Caco-2 (cell line): ENCODE measurements around the gene ZNF532. TPM values are rescaled to one million over a fixed set of nuclear protein-coding genes. Genes with fewer than 3 reads are reported as not detected.

Experiments used
- BruUV-seq: library from RNA; stranded (reverse); fragments of 400-500 nt; replicated peaks from 2 replicates; lab custom pipeline; 2021; lab: Mats Ljungman, UMichigan
- CTCF ChIA-PET: fragments of 300-600 bp; sonication (Branson Sonifier 250); formaldehyde crosslinking; loops from one replicate; lab custom pipeline; 2022; ENCODE audit warnings: antibody characterized with exemption; lab: Charles Lee
- POLR2A ChIA-PET: fragments of 300-600 bp; sonication (Branson Sonifier 250); formaldehyde crosslinking; loops from one replicate; lab custom pipeline; 2022; ENCODE audit warnings: antibody characterized with exemption; lab: Charles Lee
- DNase-seq, 2 experiments: peaks; one replicate each; pipeline versions ENCODE4 v3.0.0 to v3.0.0-alpha.2; 2020 to 2022
- H3K27me3 ChIP-seq: replicated peaks from 2 replicates; pipeline ENCODE4 v1.6.0; 2011; ENCODE audit warnings: low read length; ENCODE audit not compliant: control insufficient read depth, insufficient read depth
- H3K36me3 ChIP-seq: 2 replicates; pipeline ENCODE4 v1.5.1; 2011; ENCODE audit warnings: low read length; ENCODE audit not compliant: control insufficient read depth, insufficient read depth
- H3K4me1 ChIP-seq: fragments of 250-450 bp; sonication (Bioruptor Pico); 2 replicates; pipeline ENCODE4 v1.5.1; 2020; ENCODE audit warnings: mild to moderate bottlenecking
- H3K4me3 ChIP-seq: 2 replicates; pipeline ENCODE4 v1.5.1; 2011; ENCODE audit warnings: low read depth, mild to moderate bottlenecking, control low read depth, low read length
- H3K9me3 ChIP-seq: fragments of 250-450 bp; sonication (Bioruptor Pico); 2 replicates; pipeline ENCODE4 v1.5.1; 2020; ENCODE audit warnings: mild to moderate bottlenecking, moderate library complexity
- H3K27ac Mint-ChIP-seq: one replicate; pipeline ENCODE4 v1.8.0; 2022; ENCODE audit warnings: mixed read lengths; ENCODE audit not compliant: unreplicated experiment
- H3K27me3 Mint-ChIP-seq: one replicate; pipeline ENCODE4 v1.8.0; 2022; ENCODE audit warnings: mixed read lengths; ENCODE audit not compliant: insufficient read depth, unreplicated experiment
- H3K36me3 Mint-ChIP-seq: one replicate; pipeline ENCODE4 v1.8.0; 2022; ENCODE audit warnings: mild to moderate bottlenecking, mixed read lengths; ENCODE audit not compliant: insufficient read depth, unreplicated experiment
- H3K4me1 Mint-ChIP-seq: one replicate; pipeline ENCODE4 v1.8.0; 2022; ENCODE audit warnings: low read depth, mixed read lengths; ENCODE audit not compliant: unreplicated experiment
- H3K4me3 Mint-ChIP-seq: one replicate; pipeline ENCODE4 v1.8.0; 2022; ENCODE audit warnings: mild to moderate bottlenecking, moderate library complexity, mixed read lengths; ENCODE audit not compliant: unreplicated experiment
- H3K9me3 Mint-ChIP-seq: one replicate; pipeline ENCODE4 v1.8.0; 2022; ENCODE audit warnings: mixed read lengths; ENCODE audit not compliant: unreplicated experiment
- CTCF ChIP-seq, 2 experiments: fragments of 200-600 bp in 1 of 2; IDR thresholded peaks; 1 replicate in 1 of 2; 2 replicates in 1 of 2; pipeline versions ENCODE4 v1.5.1 to v1.8.0; 2011 to 2022; ENCODE audit warnings: antibody characterized with exemption in 1 of 2, control low read depth in 1 of 2, inconsistent platforms in 1 of 2, low read depth in 1 of 2, low read length in 1 of 2, mild to moderate bottlenecking in 1 of 2, moderate library complexity in 1 of 2; ENCODE audit not compliant: insufficient read depth in 1 of 2, severe bottlenecking in 1 of 2, unreplicated experiment in 1 of 2
- intact Hi-C: fragments of 100-400 bp; cut with micrococcal nuclease; formaldehyde crosslinking; loops from one replicate; pipeline ENCODE4 v1.10.0; 2022; ENCODE audit not compliant: unreplicated experiment
- total RNA-seq: library from RNA; stranded (reverse); gene quantifications from 2 replicates; pipeline ENCODE4 v1.2.3, GENCODE V29; 2022

The ZNF532 gene
- total RNA-seq, 1 experiment from 2014 or later = 32.7 TPM

- no peak overlapping the region for H3K4me3 Mint-ChIP-seq
- CTCF ChIA-PET = no interaction called here
- H3K4me1 Mint-ChIP-seq = no peaks in the 10 kb centered on the region
These were observed 41.2 kb downstream of the ZNF532 start for GRCh38 chr18:58905777-58906428.

GRCh38 chr18:58908006-58908405, 43.3 kb downstream of the ZNF532 start:
- Mint-ChIP-seq H3K36me3 (peaks cover 12% of the 10 kb centered on the region), H3K27me3 (no peaks in the 10 kb centered on the region), H3K9me3 (no peaks in the 10 kb centered on the region), H3K4me3 (no peak overlapping the region), H3K27ac (no peak overlapping the region), H3K4me1 (no peaks in the 10 kb centered on the region)
- BruUV-seq = no TSS peak
- Histone ChIP-seq H3K36me3 (no peaks in the 10 kb centered on the region), H3K4me3 (no peak overlapping the region), H3K9me3 (no peaks in the 10 kb centered on the region), H3K4me1 (no peaks in the 10 kb centered on the region), H3K27me3 (no peaks in the 10 kb centered on the region)
- ChIA-PET CTCF (no interaction called here), POLR2A (no interaction called here)
- intact Hi-C loops = no loop called here
- DNase-seq = no peak
- no peak for TF ChIP-seq CTCF (IDR thresholded peaks at IDR 0.05; ENCODE audit: insufficient read depth in 1 of 2, low read depth in 1 of 2, low read length in 1 of 2, severe bottlenecking in 1 of 2, unreplicated experiment in 1 of 2)

More at GRCh38 chr18:58905777-58906428, 41.2 kb downstream of the ZNF532 start:
- no peak for TF ChIP-seq CTCF (IDR thresholded peaks at IDR 0.05; ENCODE audit: insufficient read depth in 1 of 2, low read depth in 1 of 2, low read length in 1 of 2, severe bottlenecking in 1 of 2, unreplicated experiment in 1 of 2)
- Histone ChIP-seq H3K9me3 (no peaks in the 10 kb centered on the region), H3K36me3 (no peaks in the 10 kb centered on the region), H3K4me1 (no peaks in the 10 kb centered on the region), H3K27me3 (no peaks in the 10 kb centered on the region), H3K4me3 (no peak overlapping the region)
- no peaks in the 10 kb centered on the region for H3K27me3 Mint-ChIP-seq
- POLR2A ChIA-PET = no interaction called here
- intact Hi-C loops = no loop called here
- H3K9me3 Mint-ChIP-seq = no peaks in the 10 kb centered on the region
- peaks cover 6% of the 10 kb centered on the region for H3K36me3 Mint-ChIP-seq
- no TSS peak for BruUV-seq
- H3K27ac Mint-ChIP-seq = no peak overlapping the region
- DNase-seq = no peak

GRCh38 chr18:58909521-58909920, 44.8 kb downstream of the ZNF532 start:
- no peaks in the 10 kb centered on the region for H3K4me1 ChIP-seq
- H3K9me3 ChIP-seq = no peaks in the 10 kb centered on the region
- Mint-ChIP-seq H3K9me3 (no peaks in the 10 kb centered on the region), H3K36me3 (peaks cover 12% of the 10 kb centered on the region), H3K27me3 (no peaks in the 10 kb centered on the region), H3K4me3 (no peak overlapping the region), H3K4me1 (no peaks in the 10 kb centered on the region), H3K27ac (no peak overlapping the region)
- intact Hi-C loops = no loop called here
- H3K4me3 ChIP-seq = no peak overlapping the region
- no peak for TF ChIP-seq CTCF (IDR thresholded peaks at IDR 0.05; ENCODE audit: insufficient read depth in 1 of 2, low read depth in 1 of 2, low read length in 1 of 2, severe bottlenecking in 1 of 2, unreplicated experiment in 1 of 2)
- no peak for DNase-seq
- ChIA-PET CTCF (no interaction called here), POLR2A (no interaction called here)
- H3K27me3 ChIP-seq = no peaks in the 10 kb centered on the region
- BruUV-seq = no TSS peak
- no peaks in the 10 kb centered on the region for H3K36me3 ChIP-seq
